ENCODE results near the gene DDIT4. TPM values are rescaled to one million over a fixed set of nuclear protein-coding genes. Genes with fewer than 3 reads are reported as not detected.

Gene DDIT4
- total and polyA plus RNA-seq, 9 of the 15 experiments (the other 6 are each of a cell fraction or from before 2014, with no cell fraction given) = 8.2 to 675 (median 159) TPM

DNA sequence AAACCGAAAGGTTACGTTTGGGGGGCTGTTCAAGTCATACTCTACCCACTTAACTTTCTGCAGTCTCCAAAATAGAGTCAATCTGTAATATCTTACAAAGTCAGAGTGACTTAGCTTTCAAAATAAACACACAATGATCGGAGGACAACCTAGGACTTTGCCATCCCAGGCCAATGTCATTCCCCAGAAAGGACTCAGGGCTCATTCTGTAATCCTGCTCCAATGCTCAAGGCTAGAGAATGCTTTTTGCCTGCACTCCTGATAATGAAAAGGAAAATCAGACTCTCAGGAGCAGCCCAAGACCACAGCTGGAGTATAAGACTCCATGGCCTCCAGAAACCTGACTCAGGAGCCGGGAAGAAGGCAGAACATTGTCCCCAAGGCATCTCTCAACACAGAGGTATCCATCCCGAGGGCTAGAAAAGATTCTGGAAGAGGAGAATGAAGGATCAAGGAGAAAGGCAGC lies 29.1 kb upstream of the DDIT4 start (continued):
- TF ChIP-seq ZNF395 (CRISPR knock-in tag; IDR thresholded peaks at IDR 0.05) (peak; percentile 33; the same call in 1 of the 2 replicates), TRIM24 (IDR thresholded peaks at IDR 0.05) (no peak), MED1 (CRISPR knock-in tag; IDR thresholded peaks at IDR 0.05; ENCODE audit: borderline replicate concordance) (no peak), NFRKB (IDR thresholded peaks at IDR 0.05; ENCODE audit: low read depth) (0 out of 2 replicates have a peak, but pooled peaks have one; percentile 5), ZNF134 (CRISPR knock-in tag; conservative IDR thresholded peaks at IDR 0.05) (no peak), ZNF23 (CRISPR knock-in tag; IDR thresholded peaks at IDR 0.05) (no peak), PRPF4 (IDR thresholded peaks at IDR 0.05; ENCODE audit: insufficient read depth, low read depth, low read length, poor library complexity, severe bottlenecking) (no peak), NCOA6 (IDR thresholded peaks at IDR 0.05) (no peak), ZNF133 (CRISPR knock-in tag; IDR thresholded peaks at IDR 0.05) (no peak), ZNF354B (CRISPR knock-in tag; IDR thresholded peaks at IDR 0.05) (no peak), RFX7 (CRISPR knock-in tag; IDR thresholded peaks at IDR 0.05) (no peak), GTF2F1 (IDR thresholded peaks at IDR 0.05; ENCODE audit: low read depth, low read length) (no peak), ZBTB17 (CRISPR knock-in tag; IDR thresholded peaks at IDR 0.05) (0 out of 2 replicates have a peak, but pooled peaks have one; percentile 28), RHOXF2B (CRISPR knock-in tag; conservative IDR thresholded peaks at IDR 0.05) (no peak), ZNF717 (CRISPR knock-in tag; IDR thresholded peaks at IDR 0.05) (no peak)
- TF ChIP-seq, protein P1, sequence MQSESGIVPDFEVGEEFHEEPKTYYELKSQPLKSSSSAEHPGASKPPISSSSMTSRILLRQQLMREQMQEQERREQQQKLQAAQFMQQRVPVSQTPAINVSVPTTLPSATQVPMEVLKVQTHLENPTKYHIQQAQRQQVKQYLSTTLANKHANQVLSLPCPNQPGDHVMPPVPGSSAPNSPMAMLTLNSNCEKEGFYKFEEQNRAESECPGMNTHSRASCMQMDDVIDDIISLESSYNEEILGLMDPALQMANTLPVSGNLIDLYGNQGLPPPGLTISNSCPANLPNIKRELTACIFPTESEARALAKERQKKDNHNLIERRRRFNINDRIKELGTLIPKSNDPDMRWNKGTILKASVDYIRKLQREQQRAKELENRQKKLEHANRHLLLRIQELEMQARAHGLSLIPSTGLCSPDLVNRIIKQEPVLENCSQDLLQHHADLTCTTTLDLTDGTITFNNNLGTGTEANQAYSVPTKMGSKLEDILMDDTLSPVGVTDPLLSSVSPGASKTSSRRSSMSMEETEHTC (IDR thresholded peaks at IDR 0.05) = no peak
- TF ChIP-seq, protein P2, sequence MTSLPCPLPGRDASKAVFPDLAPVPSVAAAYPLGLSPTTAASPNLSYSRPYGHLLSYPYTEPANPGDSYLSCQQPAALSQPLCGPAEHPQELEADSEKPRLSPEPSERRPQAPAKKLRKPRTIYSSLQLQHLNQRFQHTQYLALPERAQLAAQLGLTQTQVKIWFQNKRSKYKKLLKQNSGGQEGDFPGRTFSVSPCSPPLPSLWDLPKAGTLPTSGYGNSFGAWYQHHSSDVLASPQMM (CRISPR knock-in tag; IDR thresholded peaks at IDR 0.05) = no peak
- TF ChIP-seq, protein P3, sequence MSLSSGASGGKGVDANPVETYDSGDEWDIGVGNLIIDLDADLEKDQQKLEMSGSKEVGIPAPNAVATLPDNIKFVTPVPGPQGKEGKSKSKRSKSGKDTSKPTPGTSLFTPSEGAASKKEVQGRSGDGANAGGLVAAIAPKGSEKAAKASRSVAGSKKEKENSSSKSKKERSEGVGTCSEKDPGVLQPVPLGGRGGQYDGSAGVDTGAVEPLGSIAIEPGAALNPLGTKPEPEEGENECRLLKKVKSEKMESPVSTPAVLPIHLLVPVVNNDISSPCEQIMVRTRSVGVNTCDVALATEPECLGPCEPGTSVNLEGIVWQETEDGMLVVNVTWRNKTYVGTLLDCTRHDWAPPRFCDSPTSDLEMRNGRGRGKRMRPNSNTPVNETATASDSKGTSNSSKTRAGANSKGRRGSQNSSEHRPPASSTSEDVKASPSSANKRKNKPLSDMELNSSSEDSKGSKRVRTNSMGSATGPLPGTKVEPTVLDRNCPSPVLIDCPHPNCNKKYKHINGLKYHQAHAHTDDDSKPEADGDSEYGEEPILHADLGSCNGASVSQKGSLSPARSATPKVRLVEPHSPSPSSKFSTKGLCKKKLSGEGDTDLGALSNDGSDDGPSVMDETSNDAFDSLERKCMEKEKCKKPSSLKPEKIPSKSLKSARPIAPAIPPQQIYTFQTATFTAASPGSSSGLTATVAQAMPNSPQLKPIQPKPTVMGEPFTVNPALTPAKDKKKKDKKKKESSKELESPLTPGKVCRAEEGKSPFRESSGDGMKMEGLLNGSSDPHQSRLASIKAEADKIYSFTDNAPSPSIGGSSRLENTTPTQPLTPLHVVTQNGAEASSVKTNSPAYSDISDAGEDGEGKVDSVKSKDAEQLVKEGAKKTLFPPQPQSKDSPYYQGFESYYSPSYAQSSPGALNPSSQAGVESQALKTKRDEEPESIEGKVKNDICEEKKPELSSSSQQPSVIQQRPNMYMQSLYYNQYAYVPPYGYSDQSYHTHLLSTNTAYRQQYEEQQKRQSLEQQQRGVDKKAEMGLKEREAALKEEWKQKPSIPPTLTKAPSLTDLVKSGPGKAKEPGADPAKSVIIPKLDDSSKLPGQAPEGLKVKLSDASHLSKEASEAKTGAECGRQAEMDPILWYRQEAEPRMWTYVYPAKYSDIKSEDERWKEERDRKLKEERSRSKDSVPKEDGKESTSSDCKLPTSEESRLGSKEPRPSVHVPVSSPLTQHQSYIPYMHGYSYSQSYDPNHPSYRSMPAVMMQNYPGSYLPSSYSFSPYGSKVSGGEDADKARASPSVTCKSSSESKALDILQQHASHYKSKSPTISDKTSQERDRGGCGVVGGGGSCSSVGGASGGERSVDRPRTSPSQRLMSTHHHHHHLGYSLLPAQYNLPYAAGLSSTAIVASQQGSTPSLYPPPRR (CRISPR knock-in tag; IDR thresholded peaks at IDR 0.05; ENCODE audit: borderline replicate concordance) = no peak
- TF ChIP-seq, protein P4, sequence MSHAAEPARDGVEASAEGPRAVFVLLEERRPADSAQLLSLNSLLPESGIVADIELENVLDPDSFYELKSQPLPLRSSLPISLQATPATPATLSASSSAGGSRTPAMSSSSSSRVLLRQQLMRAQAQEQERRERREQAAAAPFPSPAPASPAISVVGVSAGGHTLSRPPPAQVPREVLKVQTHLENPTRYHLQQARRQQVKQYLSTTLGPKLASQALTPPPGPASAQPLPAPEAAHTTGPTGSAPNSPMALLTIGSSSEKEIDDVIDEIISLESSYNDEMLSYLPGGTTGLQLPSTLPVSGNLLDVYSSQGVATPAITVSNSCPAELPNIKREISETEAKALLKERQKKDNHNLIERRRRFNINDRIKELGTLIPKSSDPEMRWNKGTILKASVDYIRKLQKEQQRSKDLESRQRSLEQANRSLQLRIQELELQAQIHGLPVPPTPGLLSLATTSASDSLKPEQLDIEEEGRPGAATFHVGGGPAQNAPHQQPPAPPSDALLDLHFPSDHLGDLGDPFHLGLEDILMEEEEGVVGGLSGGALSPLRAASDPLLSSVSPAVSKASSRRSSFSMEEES (CRISPR knock-in tag; IDR thresholded peaks at IDR 0.05) = no peak
